Peyer's patch (tissue), 4 donors: ENCODE measurements around the gene SYNE1.

Experiments
- POLR2A ChIP-seq, 2 donors: fragments of 450-650 bp; IDR thresholded peaks; one replicate each; pipeline ENCODE4 v1.5.1; 2017; ENCODE audit warnings: antibody characterized with exemption in 2 of 2, mild to moderate bottlenecking in 2 of 2, moderate library complexity in 2 of 2
- TF ChIP-seq, protein P1 (sequence below), 6 experiments: fragments of 450-650 bp in 4 of 6; fragments of 200-600 bp in 2 of 6; sonication (generic) in 1 of 6; IDR thresholded peaks; one replicate each; pipeline ENCODE4 v1.5.1; 2017 to 2019; ENCODE audit warnings: antibody characterized with exemption in 6 of 6, mild to moderate bottlenecking in 3 of 6, moderate library complexity in 1 of 6

DNA sequence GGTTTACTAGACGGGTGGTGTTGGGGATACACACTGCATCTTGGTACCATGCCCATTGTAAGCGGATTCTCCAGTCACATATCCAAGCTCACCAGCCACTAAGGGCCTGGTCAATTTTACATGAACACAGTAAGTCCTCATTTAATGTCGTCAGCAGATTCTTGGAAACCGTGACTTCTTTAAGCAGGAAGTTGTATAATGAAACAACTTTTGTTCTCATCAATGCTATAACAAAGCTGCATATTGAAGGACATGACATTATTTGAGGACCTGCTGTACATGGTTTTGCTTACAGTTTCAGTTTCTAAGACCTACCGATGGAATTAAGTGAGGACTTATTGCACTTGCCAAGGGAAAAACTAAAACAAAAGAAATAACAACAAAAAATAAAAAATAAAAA is 295.6 kb downstream of the SYNE1 start:
- TF ChIP-seq POLR2A (IDR thresholded peaks at IDR 0.05) = no peak
- TF ChIP-seq, protein P1, sequence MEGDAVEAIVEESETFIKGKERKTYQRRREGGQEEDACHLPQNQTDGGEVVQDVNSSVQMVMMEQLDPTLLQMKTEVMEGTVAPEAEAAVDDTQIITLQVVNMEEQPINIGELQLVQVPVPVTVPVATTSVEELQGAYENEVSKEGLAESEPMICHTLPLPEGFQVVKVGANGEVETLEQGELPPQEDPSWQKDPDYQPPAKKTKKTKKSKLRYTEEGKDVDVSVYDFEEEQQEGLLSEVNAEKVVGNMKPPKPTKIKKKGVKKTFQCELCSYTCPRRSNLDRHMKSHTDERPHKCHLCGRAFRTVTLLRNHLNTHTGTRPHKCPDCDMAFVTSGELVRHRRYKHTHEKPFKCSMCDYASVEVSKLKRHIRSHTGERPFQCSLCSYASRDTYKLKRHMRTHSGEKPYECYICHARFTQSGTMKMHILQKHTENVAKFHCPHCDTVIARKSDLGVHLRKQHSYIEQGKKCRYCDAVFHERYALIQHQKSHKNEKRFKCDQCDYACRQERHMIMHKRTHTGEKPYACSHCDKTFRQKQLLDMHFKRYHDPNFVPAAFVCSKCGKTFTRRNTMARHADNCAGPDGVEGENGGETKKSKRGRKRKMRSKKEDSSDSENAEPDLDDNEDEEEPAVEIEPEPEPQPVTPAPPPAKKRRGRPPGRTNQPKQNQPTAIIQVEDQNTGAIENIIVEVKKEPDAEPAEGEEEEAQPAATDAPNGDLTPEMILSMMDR (IDR thresholded peaks at IDR 0.05) = no peak
